ENCODE data around the gene PAN3.

- TF ChIP-seq CTCF (IDR thresholded peaks at IDR 0.05; ENCODE audit: low read depth, low read length) (no peak), POLR2A (IDR thresholded peaks at IDR 0.05; ENCODE audit: extremely low read depth, insufficient read length) (no peak), MAX (IDR thresholded peaks at IDR 0.05; ENCODE audit: low read depth, low read length) (no peak)
These were observed 6.7 kb upstream of the PAN3 start for GRCh38 chr13:28131646-28132045.
